IMR-90 (cell line): ENCODE data around the gene COG1. TPM values are rescaled to one million over a fixed set of nuclear protein-coding genes. Genes with fewer than 3 reads are reported as not detected.

Experiments used
- ATAC-seq: fragments of 200-7000 bp; cut with Tn5 transposase; 2 replicates; pipeline ENCODE4 v1.9.1; 2020; ENCODE audit warnings: low read depth, mild to moderate bottlenecking, moderate library complexity
- BruUV-seq: library from RNA; stranded (reverse); fragments of 400-500 nt; replicated peaks from 2 replicates; lab custom pipeline; 2021; lab: Mats Ljungman, UMichigan
- CTCF ChIA-PET: fragments of 300-600 bp; formaldehyde crosslinking; extraction: SDS; loops from one replicate; lab custom pipeline; 2021; ENCODE audit warnings: antibody characterized with exemption; lab: Yijun Ruan, JAX
- POLR2A ChIA-PET: fragments of 300-600 bp; sonication (Branson Sonifier 250); formaldehyde crosslinking; loops from one replicate; lab custom pipeline; 2022; ENCODE audit warnings: antibody characterized with exemption; ENCODE audit not compliant: unreplicated experiment; lab: Charles Lee
- DNase-seq: peaks from one replicate; pipeline ENCODE4 v3.0.0; 2013
- H2AFZ ChIP-seq: replicated peaks from 2 replicates; pipeline ENCODE3; 2013; ENCODE audit warnings: low read length, mild to moderate bottlenecking; ENCODE audit not compliant: poor library complexity
- H2AK5ac ChIP-seq: 2 replicates; pipeline ENCODE4 v1.6.1; 2013; ENCODE audit warnings: low read depth, low read length, inconsistent platforms
- H2AK9ac ChIP-seq: replicated peaks from 2 replicates; pipeline ENCODE3; 2013; ENCODE audit warnings: mild to moderate bottlenecking, low read depth, low read length, moderate library complexity; ENCODE audit not compliant: poor library complexity
- H2BK120ac ChIP-seq: 2 replicates; pipeline ENCODE4 v1.6.1; 2013; ENCODE audit warnings: low read depth, low read length, inconsistent platforms
- H2BK15ac ChIP-seq: 3 replicates; pipeline ENCODE4 v1.6.1; 2013; ENCODE audit warnings: low read depth, low read length, inconsistent platforms
- H2BK20ac ChIP-seq: 2 replicates; pipeline ENCODE4 v1.6.1; 2013; ENCODE audit warnings: low read depth, mild to moderate bottlenecking, inconsistent platforms, low read length, moderate library complexity
- H2BK5ac ChIP-seq: 2 replicates; pipeline ENCODE4 v1.6.1; 2013; ENCODE audit warnings: mild to moderate bottlenecking, low read depth, low read length, inconsistent platforms; ENCODE audit not compliant: poor library complexity, severe bottlenecking
- H3K14ac ChIP-seq: replicated peaks from 2 replicates; pipeline ENCODE4 v1.6.1; 2013; ENCODE audit warnings: low read depth, low read length, inconsistent platforms
- H3K18ac ChIP-seq: 2 replicates; pipeline ENCODE4 v1.6.1; 2013; ENCODE audit warnings: low read depth, low read length, control low read depth
- H3K23ac ChIP-seq: 2 replicates; pipeline ENCODE4 v1.6.1; 2013; ENCODE audit warnings: low read depth, low read length, inconsistent platforms
- H3K27ac ChIP-seq: 2 replicates; pipeline ENCODE4 v1.5.1; 2013; ENCODE audit warnings: mild to moderate bottlenecking, control low read depth, low read length; ENCODE audit not compliant: insufficient read depth
- H3K27me3 ChIP-seq: 2 replicates; pipeline ENCODE4 v1.6.1; 2013; ENCODE audit warnings: low read length; ENCODE audit not compliant: control insufficient read depth, insufficient read depth
- H3K36me3 ChIP-seq: 2 replicates; pipeline ENCODE4 v1.6.1; 2013; ENCODE audit warnings: low read length, mixed read lengths; ENCODE audit not compliant: control insufficient read depth, insufficient read depth
- H3K4ac ChIP-seq: 2 replicates; pipeline ENCODE4 v1.6.1; 2013; ENCODE audit warnings: low read depth, low read length, inconsistent platforms
- H3K4me1 ChIP-seq: 2 replicates; pipeline ENCODE4 v1.6.1; 2013; ENCODE audit warnings: low read length, mixed read lengths; ENCODE audit not compliant: control insufficient read depth, insufficient read depth
- H3K4me2 ChIP-seq: 2 replicates; pipeline ENCODE4 v1.6.1; 2013; ENCODE audit warnings: low read depth, mild to moderate bottlenecking, control low read depth, low read length, moderate library complexity
- H3K4me3 ChIP-seq: 2 replicates; pipeline ENCODE4 v1.5.1; 2013; ENCODE audit warnings: low read depth, mild to moderate bottlenecking, control low read depth, low read length, moderate library complexity; ENCODE audit not compliant: insufficient read depth
- H3K56ac ChIP-seq: 2 replicates; pipeline ENCODE4 v1.6.1; 2013; ENCODE audit warnings: low read length, inconsistent platforms; ENCODE audit not compliant: insufficient read depth; ENCODE audit errors: extremely low read depth
- H3K79me1 ChIP-seq, 2 experiments: 2 replicates each; pipeline ENCODE4 v1.6.1; 2013; ENCODE audit warnings: low read length in 2 of 2, inconsistent platforms in 1 of 2, low read depth in 1 of 2
- H3K9ac ChIP-seq: 2 replicates; pipeline ENCODE4 v1.6.1; 2013; ENCODE audit warnings: low read depth, low read length, control low read depth
- H3K9me1 ChIP-seq: 2 replicates; pipeline ENCODE4 v1.6.1; 2013; ENCODE audit warnings: low read length, inconsistent platforms; ENCODE audit not compliant: insufficient read depth
- H3K9me3 ChIP-seq: 2 replicates; pipeline ENCODE4 v1.6.1; 2013; ENCODE audit warnings: low read length; ENCODE audit not compliant: control insufficient read depth, insufficient read depth
- H4K20me1 ChIP-seq: 2 replicates; pipeline ENCODE4 v1.6.1; 2013; ENCODE audit warnings: low read length, inconsistent platforms; ENCODE audit not compliant: insufficient read depth
- H4K5ac ChIP-seq: 2 replicates; pipeline ENCODE4 v1.6.1; 2013; ENCODE audit warnings: mild to moderate bottlenecking, low read depth, low read length, control low read depth
- H4K8ac ChIP-seq, 2 experiments: 2 replicates each; pipeline ENCODE4 v1.6.1; 2013; ENCODE audit warnings: low read depth in 2 of 2, low read length in 2 of 2, control low read depth in 1 of 2, inconsistent platforms in 1 of 2
- H4K91ac ChIP-seq: 2 replicates; pipeline ENCODE4 v1.6.1; 2013; ENCODE audit warnings: low read depth, low read length, inconsistent platforms; ENCODE audit not compliant: insufficient read depth
- CEBPB ChIP-seq: IDR thresholded peaks from 2 replicates; pipeline ENCODE4 v1.6.1; 2012; ENCODE audit warnings: low read depth, low read length, improper control_type of control experiment
- CHD1 ChIP-seq: IDR thresholded peaks from 2 replicates; pipeline ENCODE4 v1.6.1; 2012; ENCODE audit warnings: low read depth, low read length, improper control_type of control experiment
- CTCF ChIP-seq: conservative IDR thresholded peaks from 2 replicates; pipeline ENCODE4 v1.5.1; 2012; ENCODE audit warnings: mild to moderate bottlenecking, low read depth, low read length, improper control_type of control experiment
- ELK1 ChIP-seq: fragments of 150-350 bp; IDR thresholded peaks from 2 replicates; pipeline ENCODE4 v1.6.1; 2016; ENCODE audit warnings: low read depth, mild to moderate bottlenecking, low read length, moderate library complexity, borderline replicate concordance
- MAZ ChIP-seq: IDR thresholded peaks from 2 replicates; pipeline ENCODE4 v1.6.1; 2012; ENCODE audit warnings: low read depth, mild to moderate bottlenecking, low read length, improper control_type of control experiment, moderate library complexity, borderline replicate concordance
- MXI1 ChIP-seq: IDR thresholded peaks from 2 replicates; pipeline ENCODE4 v1.6.1; 2012; ENCODE audit warnings: low read depth, mild to moderate bottlenecking, low read length, moderate library complexity, borderline replicate concordance
- NFE2L2 ChIP-seq: fragments of 150-350 bp; IDR thresholded peaks from 2 replicates; pipeline ENCODE4 v1.6.1; 2016; ENCODE audit warnings: low read depth, mild to moderate bottlenecking, low read length
- POLR2A ChIP-seq: IDR thresholded peaks from 2 replicates; pipeline ENCODE4 v1.6.1; 2012; ENCODE audit warnings: mild to moderate bottlenecking, low read depth, low read length
- RAD21 ChIP-seq: IDR thresholded peaks from 2 replicates; pipeline ENCODE4 v1.6.1; 2012; ENCODE audit warnings: low read length, improper control_type of control experiment
- RCOR1 ChIP-seq: IDR thresholded peaks from 2 replicates; pipeline ENCODE4 v1.6.1; 2012; ENCODE audit warnings: mild to moderate bottlenecking, low read length, improper control_type of control experiment; ENCODE audit not compliant: insufficient replicate concordance
- RFX5 ChIP-seq: IDR thresholded peaks from 2 replicates; pipeline ENCODE4 v1.8.0; 2012; ENCODE audit warnings: low read depth, mild to moderate bottlenecking, low read length, moderate library complexity
- SMC3 ChIP-seq: fragments of 150-350 bp; IDR thresholded peaks from 2 replicates; pipeline ENCODE4 v1.6.1; 2016; ENCODE audit warnings: low read depth, mild to moderate bottlenecking, antibody characterized with exemption, low read length, moderate library complexity
- WGBS, 2 experiments: methylation state at CpG; one replicate each; pipeline versions ENCODE4 v1.1.5 to v1.1.7; 2013; ENCODE audit warnings: missing lambda C conversion rate in 2 of 2; ENCODE audit not compliant: insufficient read length in 1 of 2; ENCODE audit errors: extremely low coverage in 2 of 2; 5-methylcytosine and 5-hydroxymethylcytosine counted together
- dilution Hi-C: fragments of 300-500 bp; cut with HindIII; formaldehyde crosslinking; loops from one replicate; pipeline ENCODE4 v1.14.3; 2018; ENCODE audit warnings: low sequenced_read_pairs; ENCODE audit not compliant: unreplicated experiment
- in situ Hi-C: fragments of 300-500 bp; cut with MboI; formaldehyde crosslinking; loops from 3 replicates; pipeline ENCODE4 v1.14.3; 2019; ENCODE audit warnings: low sequenced_read_pairs, inconsistent platforms, mixed read lengths
- intact Hi-C: fragments of 100-400 bp; cut with micrococcal nuclease; formaldehyde crosslinking; loops from 2 replicates; pipeline ENCODE4 v1.10.0; 2022
- polyA plus RNA-seq, 3 experiments: library from polyadenylated mRNA; depleted of rRNA; stranded (reverse); fragments of >200 nt; gene quantifications; 2 replicates each; pipeline ENCODE4 v1.2.3, GENCODE V29; 2012; ENCODE audit warnings: low replicate concordance in 1 of 3
- total RNA-seq: library from RNA; depleted of rRNA; stranded (reverse); fragments of >200 nt; gene quantifications from 2 replicates; pipeline ENCODE4 v1.2.3, GENCODE V29; 2012
- TF ChIP-seq, protein P1 (sequence below): fragments of 150-350 bp; IDR thresholded peaks from 2 replicates; pipeline ENCODE4 v1.6.1; 2017; ENCODE audit warnings: mild to moderate bottlenecking, antibody characterized with exemption, low read length, low read depth

Gene COG1
- total and polyA plus RNA-seq, 2 of the 4 experiments (the other 2 are of a cell fraction), result 18.3 to 35.1 TPM

DNA sequence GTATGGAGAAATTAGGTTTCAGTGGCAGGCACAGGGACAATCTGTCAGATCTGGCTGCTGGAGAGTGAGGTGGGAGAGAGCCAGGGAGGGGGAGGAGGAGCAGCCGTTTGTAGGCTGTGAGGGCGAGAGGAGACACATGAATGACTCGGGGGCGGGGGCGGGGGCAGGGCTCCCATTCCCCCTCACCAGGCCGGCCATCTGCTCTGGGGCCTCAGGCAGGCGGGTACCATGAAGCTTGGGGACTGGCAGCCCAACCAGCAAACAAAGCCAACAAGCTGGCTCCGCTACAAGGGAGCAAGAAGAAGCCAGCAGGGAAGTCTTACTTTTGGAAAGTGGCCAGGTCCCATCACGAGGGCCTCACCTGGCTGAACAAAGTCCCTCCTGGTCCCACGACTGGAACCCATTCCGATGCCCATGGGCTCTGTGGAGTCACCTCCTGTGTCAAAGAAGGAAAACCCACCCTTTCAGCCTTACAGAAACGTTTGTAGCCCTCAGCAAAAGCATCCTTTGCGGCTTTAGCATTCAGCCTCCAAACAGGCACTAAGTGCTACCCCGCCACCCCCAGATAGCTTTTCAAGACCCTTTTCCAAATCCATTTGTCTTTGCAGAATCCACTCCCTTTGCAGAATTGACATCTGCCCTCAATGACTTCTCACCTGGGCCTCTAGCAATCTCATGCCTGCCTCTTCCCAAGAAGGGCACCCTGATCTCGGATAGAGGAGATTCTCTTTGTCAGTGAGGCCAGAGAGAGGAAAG is 37.3 kb upstream of the COG1 start:
- POLR2A ChIA-PET, result interaction anchor here (0.6 kb wide), 1 partner anchor 8 kb away, joined by 4 read pairs; no protein-coding TSS in a partner anchor
- no peak for TF ChIP-seq NFE2L2
- no peak for TF ChIP-seq POLR2A
- no peak for TF ChIP-seq RAD21
- TF ChIP-seq CHD1, result no peak
- TF ChIP-seq CTCF, result no peak
- no peak for TF ChIP-seq MAZ
- no peak for TF ChIP-seq SMC3
- TF ChIP-seq ELK1, result no peak
- TF ChIP-seq CEBPB, result no peak
- TF ChIP-seq RCOR1, result no peak
- TF ChIP-seq, protein P1, sequence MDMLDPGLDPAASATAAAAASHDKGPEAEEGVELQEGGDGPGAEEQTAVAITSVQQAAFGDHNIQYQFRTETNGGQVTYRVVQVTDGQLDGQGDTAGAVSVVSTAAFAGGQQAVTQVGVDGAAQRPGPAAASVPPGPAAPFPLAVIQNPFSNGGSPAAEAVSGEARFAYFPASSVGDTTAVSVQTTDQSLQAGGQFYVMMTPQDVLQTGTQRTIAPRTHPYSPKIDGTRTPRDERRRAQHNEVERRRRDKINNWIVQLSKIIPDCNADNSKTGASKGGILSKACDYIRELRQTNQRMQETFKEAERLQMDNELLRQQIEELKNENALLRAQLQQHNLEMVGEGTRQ, result no peak
- no peak for TF ChIP-seq RFX5
- TF ChIP-seq MXI1, result no peak

More for the DNA sequence above, 37.3 kb upstream of the COG1 start:
- intact Hi-C loops, result loop anchor here (1.0 kb wide), 3 partner anchors 169 to 595 kb away; no protein-coding TSS in a partner anchor
- ATAC-seq (no peak), DNase-seq (no peak)
- Histone ChIP-seq H2AK5ac (no peak overlapping the region), H2BK20ac (peak overlapping the region; percentile 69; the same call in 1 of the 2 replicates), H4K91ac (peak overlapping the region; percentile 79), H2BK15ac (peak overlapping the region; percentile 79; the same call in 2 of the 3 replicates), H2BK5ac (no peak overlapping the region), H3K14ac (0 out of 2 replicates have a peak overlapping the region, but pooled peaks have one; percentile 82), H3K4me3 (no peak overlapping the region), H3K9me1 (0 out of 2 replicates have a peak, but pooled peaks cover 2% of the 10 kb centered on the region), H3K27ac (no peak overlapping the region), H2AFZ (peak overlapping the region; percentile 90), H3K36me3 (no peaks in the 10 kb centered on the region), H3K27me3 (peaks cover 14% of the 10 kb centered on the region), H3K56ac (no peak overlapping the region), H4K20me1 (no peaks in the 10 kb centered on the region), H3K9ac (peak overlapping the region; percentile 75), H2AK9ac (peak overlapping the region; percentile 77), H3K4ac (peak overlapping the region; percentile 87), H3K79me1 (no peaks in the 10 kb centered on the region), H3K4me2 (peak overlapping the region; percentile 24; the same call in 1 of the 2 replicates), H3K4me1 (peaks cover 3% of the 10 kb centered on the region; the same call in 1 of the 2 replicates), H2BK120ac (peak overlapping the region; percentile 88), H4K8ac (peak overlapping the region in 1 of 2 experiments; percentile 84; a peak in 3 of 4 replicates), H3K18ac (peak overlapping the region; percentile 86), H4K5ac (peak overlapping the region; percentile 80), H3K9me3 (no peaks in the 10 kb centered on the region), H3K23ac (peak overlapping the region; percentile 89; the same call in 1 of the 2 replicates)
- 48% methylated on average over 4 of the region's 15 CpGs; no CpG with 5 or more reads in 1 of the 2 experiments for WGBS, 2 experiments
- in situ Hi-C loops, result loop anchor here (5.0 to 10.0 kb wide), 2 partner anchors 168 to 431 kb away; no protein-coding TSS in a partner anchor
- no TSS peak for BruUV-seq
- CTCF ChIA-PET, result interaction anchor here (0.6 to 2.6 kb wide), 10 partner anchors 9 to 433 kb away, joined by 3 to 24 read pairs (median 3); partner anchors contain the start of gene SSTR2
- dilution Hi-C loops, result no loop called here
